Brain microvascular endothelial cell (primary cell): ENCODE results near the gene BFSP1.

Experiments used
- DNase-seq: peaks from one replicate; pipeline ENCODE4 v3.0.0-alpha.2; 2020
- H3K27ac ChIP-seq: fragments of 250-450 bp; sonication (Bioruptor Pico); 2 replicates; pipeline ENCODE4 v1.5.1; 2020; ENCODE audit warnings: mild to moderate bottlenecking, moderate library complexity
- H3K27me3 ChIP-seq: fragments of 250-450 bp; sonication (Bioruptor Pico); replicated peaks from 2 replicates; pipeline ENCODE4 v1.5.1; 2020; ENCODE audit warnings: mild to moderate bottlenecking
- H3K36me3 ChIP-seq: fragments of 250-450 bp; sonication (Bioruptor Pico); replicated peaks from 2 replicates; pipeline ENCODE4 v1.5.1; 2020; ENCODE audit warnings: mild to moderate bottlenecking
- H3K4me3 ChIP-seq: 2 replicates; pipeline ENCODE4 v1.5.1; 2011; ENCODE audit warnings: low read depth, mild to moderate bottlenecking, control low read depth, low read length, moderate library complexity
- CTCF ChIP-seq: IDR thresholded peaks from 2 replicates; pipeline ENCODE4 v1.5.1; 2011; ENCODE audit warnings: low read depth, mild to moderate bottlenecking, moderate library complexity, low read length, control low read depth, inconsistent platforms; ENCODE audit errors: missing control alignments
- in situ Hi-C: cut with HindIII; loops from 2 replicates; pipeline ENCODE4 v1.10.0; 2017; ENCODE audit warnings: low sequenced_read_pairs, low pct_ligation_motif_present

The BFSP1 gene

DNA sequence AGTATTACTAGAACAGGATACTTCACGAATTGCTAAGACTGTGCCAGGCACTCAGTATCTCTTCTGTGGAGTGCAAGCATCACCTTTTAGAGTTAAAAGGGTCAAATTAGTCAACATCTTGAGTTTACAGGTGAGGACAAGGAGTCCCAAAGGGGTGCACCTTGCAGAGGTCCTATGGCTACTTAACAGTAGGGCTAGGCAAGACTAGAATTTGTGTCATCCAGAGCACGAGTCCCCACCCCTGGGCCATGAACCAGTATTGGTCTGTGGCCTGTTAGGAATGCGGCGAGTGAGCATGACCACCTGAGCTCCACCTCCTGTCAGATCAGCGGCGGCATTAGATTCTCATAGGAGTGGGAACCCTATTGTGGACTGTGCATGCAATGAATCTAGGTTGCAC, 28.2 kb upstream of the BFSP1 start:
- Histone ChIP-seq H3K27me3 (no peaks in the 10 kb centered on the region), H3K4me3 (no peak overlapping the region), H3K36me3 (no peaks in the 10 kb centered on the region), H3K27ac (peak overlapping the region; percentile 99)
- DNase-seq: no peak
- in situ Hi-C loops: no loop called here
- TF ChIP-seq CTCF: no peak

DNA sequence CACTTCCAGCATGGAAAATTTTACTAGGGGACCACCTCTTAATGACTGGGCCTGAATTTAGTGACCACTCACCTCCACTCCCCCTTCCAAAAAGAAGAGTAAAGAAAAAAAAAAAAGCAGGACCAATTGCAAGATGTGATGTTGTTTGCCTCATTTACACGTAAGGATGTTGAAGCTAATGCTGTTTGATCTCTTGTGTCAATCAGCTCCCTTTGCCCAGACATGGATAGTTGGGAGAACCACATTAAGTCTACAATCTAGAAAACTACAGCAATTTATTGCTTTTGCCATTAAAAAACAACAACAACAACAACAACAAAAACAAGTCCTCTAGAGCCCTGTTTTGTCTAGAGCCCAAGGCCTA, 27.7 kb upstream of the BFSP1 start:
- in situ Hi-C loops: no loop called here
- Histone ChIP-seq H3K36me3 (no peaks in the 10 kb centered on the region), H3K4me3 (no peak overlapping the region), H3K27ac (peak overlapping the region; percentile 99), H3K27me3 (no peaks in the 10 kb centered on the region)
- no peak for DNase-seq
- TF ChIP-seq CTCF: no peak

GRCh38 chr20:17558154-17558940, 27.2 kb upstream of the BFSP1 start:
- Histone ChIP-seq H3K27ac (peak overlapping the region; percentile 99), H3K36me3 (no peaks in the 10 kb centered on the region), H3K27me3 (no peaks in the 10 kb centered on the region), H3K4me3 (peak overlapping the region; percentile 38)
- DNase-seq: peak; percentile 87
- no peak for TF ChIP-seq CTCF
- in situ Hi-C loops: no loop called here

GRCh38 chr20:17557675-17558006, 26.5 kb upstream of the BFSP1 start:
- Histone ChIP-seq H3K27ac (peak overlapping the region; percentile 99), H3K27me3 (no peaks in the 10 kb centered on the region), H3K36me3 (no peaks in the 10 kb centered on the region), H3K4me3 (no peak overlapping the region)
- in situ Hi-C loops: no loop called here
- TF ChIP-seq CTCF: no peak
- peak; percentile 89 for DNase-seq

- in situ Hi-C loops: no loop called here
- H3K36me3 ChIP-seq: no peaks in the 10 kb centered on the region
- peak overlapping the region; percentile 99 for H3K27ac ChIP-seq
- no peaks in the 10 kb centered on the region for H3K27me3 ChIP-seq
- peak overlapping the region; percentile 0 for H3K4me3 ChIP-seq
- TF ChIP-seq CTCF: no peak
- no peak for DNase-seq
Measured at GRCh38 chr20:17556837-17557674, 25.9 kb upstream of the BFSP1 start.

DNA sequence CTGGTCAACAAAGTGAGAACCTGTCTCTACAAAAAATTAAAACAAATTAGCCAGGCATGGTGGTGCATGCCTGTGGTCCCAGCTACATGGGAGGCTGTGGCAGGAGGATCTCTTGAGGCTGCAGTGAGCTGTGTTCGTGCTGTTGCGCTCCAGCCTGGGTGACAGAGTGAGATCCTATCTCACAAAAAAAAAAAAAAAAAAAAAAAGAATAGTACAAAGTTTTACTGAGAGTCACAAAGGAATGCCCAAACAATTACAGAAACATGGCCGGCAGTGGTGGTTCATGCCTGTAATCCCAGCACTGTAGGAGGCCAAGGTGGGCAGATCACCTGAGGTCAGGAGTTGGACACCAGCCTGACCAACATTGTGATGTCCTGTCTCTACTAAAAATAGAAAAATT, 23.9 kb upstream of the BFSP1 start:
- TF ChIP-seq CTCF: no peak
- no peak for DNase-seq
- no peaks in the 10 kb centered on the region for H3K36me3 ChIP-seq
- H3K27ac ChIP-seq: no peak overlapping the region
- in situ Hi-C loops: no loop called here
- no peak overlapping the region for H3K4me3 ChIP-seq
- H3K27me3 ChIP-seq: no peaks in the 10 kb centered on the region
